NCI-H226 (cell line): ENCODE results near the gene SCO2.

Experiments
- DNase-seq: peaks from one replicate; pipeline ENCODE4 v3.0.0-alpha.2; 2015

The SCO2 gene

GRCh38 chr22:50473855-50474671 is 51.3 kb downstream of the SCO2 start:
- no peak for DNase-seq
